Activated naive CD4-positive, alpha-beta T cell treated with anti-CD3 and anti-CD28 coated beads, Interleukin-2, amount 50 U/mL, for 16 hours (primary cell): ENCODE measurements around the gene GRB10.

Experiments
- DNase-seq: peaks from one replicate; pipeline ENCODE4 v3.0.0-alpha.2; 2020

The GRB10 gene

DNA sequence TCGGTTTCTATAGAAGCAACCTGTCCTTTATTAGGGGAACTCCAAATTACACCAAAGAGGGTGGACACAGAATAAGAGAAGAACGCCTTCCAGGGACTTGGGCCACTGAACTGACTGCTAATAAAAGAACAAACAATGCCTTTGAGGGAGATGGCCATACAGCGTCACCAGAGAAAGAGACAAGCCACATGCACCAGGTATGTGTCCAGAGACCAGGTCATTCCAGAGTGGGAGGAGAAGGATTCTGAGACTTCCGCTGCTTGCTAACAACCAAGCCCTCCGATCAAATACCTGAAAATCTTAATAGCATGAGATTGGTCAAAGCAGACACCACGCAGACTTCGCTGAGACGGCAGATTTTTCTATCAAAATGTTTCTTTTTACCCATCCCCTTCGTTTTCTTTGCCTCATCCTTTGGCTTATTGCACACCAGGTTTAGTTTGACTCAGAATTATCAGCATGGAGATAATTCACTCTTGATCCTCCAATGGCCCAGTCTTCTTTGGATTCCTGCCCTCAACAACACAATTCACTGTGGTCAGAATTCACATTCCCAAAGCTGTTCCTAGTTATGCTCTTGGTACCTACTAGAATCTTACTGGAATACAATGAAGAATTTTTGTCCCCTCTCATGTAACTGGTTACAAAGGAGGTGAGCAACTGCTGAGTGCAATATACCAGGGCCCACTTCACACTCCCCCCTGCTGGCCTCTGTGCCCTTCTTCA is 130.1 kb downstream of the GRB10 start:
- no peak for DNase-seq

DNA sequence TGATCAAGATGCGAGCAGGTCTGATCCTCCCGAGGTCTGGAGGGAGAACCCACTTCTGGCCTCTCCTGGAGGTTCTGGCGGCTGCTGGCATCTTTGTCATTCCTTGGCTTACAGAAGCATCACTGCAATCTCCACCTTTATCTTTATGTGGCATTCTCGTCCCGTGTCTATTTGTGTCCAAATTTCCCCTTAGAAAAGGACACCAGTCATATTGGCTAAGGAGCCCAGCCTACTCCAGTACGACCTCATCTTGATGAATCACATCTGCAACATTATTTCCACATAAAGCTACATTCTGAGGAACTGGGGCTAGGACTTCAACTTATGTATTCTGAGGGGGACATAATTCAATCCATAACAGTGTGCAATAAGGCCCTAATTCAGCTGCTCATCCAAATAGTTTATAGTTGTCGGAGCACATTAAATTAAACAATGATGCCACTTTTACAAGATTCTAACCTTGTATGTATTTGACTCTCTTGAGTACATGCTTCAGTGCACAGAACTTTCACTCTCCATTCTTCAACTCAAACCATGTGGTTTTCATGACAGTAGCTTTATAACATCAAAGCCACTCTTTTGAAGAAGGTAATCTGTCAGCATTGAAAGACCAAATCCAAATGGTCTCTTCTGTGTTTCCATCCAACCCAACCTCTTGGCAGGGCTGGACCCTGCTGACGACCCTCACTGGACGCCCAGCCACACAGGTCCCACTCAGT is 131.3 kb downstream of the GRB10 start:
- DNase-seq = no peak

DNA sequence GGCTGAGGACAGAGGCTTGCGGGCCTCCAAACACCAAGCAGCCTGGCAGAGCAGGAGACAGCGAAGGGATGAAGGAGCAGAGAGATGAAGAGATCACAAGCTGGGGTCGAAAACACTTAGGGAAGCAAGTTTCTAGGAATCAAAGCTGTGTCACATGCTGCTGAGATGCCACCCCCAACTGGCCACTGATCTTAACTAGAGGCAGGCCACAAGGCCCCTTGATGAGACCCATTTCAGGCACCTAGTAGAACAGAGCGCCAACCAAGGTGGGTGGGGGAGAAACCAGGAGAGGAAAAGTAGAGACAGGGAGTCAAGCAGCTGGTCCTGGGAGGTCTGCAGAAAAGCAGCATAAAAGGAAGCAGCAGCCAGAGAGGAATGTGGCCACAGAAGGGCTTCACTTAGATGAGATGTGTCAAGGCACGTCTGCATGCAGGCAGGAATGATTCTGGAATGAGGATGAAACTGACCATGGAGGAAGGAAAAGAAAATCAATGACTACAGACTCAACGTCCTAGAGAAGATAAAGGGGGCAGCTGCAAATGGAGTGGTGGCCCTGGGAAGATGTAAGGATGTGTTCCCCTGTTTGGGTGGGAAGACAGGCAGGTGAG is 132.5 kb downstream of the GRB10 start:
- no peak for DNase-seq

DNA sequence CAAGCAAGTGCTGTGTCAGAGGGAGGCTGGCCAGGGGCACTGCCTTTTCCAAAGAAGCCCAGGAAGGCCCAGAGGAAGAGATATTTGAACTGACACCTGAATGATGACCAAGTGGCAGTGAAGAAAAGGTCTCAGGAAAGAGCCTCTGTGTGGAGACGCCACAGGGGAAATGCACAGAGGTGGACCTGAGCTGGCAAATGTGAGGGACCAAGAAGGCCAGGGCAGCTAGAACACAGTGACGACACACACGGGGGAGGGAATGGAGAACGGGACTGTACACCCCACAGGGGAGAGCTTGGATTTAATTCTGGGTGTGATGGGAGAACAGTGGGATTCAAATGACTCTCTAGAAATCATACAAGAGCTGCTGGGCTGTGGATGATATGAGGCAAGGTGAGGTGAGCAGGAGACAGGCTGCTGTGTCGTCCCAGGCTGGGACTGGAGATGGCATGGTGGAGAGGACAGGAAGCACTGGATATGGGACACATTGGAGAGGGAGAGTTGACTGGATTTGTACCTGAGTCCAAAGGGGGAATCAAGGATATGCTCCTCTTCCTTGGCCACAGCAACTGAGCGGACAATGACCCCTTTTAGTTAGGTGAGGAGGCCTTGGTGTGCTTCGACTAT is 133.3 kb downstream of the GRB10 start:
- DNase-seq = no peak

DNA sequence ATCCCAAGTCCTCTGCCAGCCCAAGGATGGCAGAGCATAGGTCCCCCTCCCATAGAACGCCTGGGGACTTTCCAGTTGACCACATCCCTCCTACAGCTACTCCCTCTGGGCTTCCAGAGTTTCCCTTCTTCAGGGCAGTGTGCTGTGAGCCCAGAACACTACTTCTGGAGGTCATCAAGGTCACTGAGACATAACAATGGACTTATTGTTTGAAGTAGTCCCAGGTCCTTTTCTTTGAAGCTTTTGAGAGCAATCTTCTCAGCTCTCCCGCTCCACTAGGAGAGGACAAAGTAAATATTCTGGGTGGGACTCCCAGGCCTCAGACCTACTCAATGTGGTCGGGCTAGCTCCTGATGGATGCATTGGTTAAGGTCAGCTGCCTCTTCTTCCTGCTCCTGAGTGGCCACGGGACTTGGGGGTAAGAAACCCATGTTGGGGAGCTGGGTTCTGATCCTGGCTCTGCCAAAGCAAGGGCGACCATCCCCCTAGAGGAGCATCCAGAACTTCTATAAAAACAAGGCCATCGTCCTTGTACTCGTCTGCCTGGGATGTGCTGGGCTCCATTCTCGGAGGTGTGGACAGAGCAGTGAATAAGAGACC is 134.0 kb downstream of the GRB10 start:
- DNase-seq = no peak

DNA sequence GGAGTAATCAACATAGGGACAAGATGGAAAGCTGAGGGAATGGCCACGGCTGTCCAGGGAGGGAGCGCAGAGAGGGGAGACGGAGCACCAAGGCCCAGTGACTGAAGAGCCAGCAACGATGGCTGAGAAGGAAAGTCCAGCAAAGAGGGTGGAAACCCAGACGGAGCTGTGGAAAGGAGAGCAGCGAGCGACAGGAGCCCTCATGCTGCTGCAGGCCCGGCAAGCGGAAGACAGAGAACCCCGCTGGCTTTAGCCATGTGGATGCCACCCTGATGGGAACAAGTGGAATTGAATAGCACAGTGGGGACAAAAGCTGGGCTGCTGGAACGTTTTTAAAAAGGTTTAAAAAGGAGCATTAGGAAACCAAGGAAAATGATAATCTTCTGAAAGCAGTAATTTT is 134.6 kb downstream of the GRB10 start:
- DNase-seq = no peak

DNA sequence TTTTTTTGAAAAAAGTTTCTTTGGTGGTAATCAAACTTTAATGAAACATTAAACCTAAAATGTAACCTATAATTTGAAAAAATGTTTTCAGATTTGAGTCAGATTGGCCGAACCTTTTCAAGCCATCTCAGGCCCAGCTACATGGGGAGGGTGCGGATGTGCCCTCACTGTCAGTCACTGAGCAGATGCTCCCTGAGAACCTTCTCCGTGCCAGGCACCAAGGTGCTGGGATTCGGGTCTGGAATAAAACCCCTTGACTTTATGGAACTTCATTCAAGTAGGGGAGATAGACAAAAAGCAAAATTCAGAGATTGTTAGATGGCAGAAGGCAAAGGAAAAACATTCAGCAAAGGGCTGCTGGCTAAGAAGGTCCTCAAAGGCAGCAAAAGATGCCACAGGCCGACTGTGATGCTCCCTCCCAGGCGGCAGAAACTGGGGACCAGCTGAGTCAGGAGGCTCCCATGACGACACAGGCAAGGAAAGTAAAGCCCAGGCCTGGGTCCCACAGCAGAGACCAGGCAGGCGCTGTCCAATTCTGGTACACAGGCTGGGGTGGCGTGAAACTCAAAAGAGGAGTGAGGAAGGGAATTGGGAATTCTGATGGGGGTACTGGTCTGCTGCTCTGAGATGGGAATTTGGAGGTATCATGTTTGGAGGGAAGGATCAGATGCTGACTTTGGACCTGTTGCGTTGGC is 135.3 kb downstream of the GRB10 start:
- DNase-seq = no peak

DNA sequence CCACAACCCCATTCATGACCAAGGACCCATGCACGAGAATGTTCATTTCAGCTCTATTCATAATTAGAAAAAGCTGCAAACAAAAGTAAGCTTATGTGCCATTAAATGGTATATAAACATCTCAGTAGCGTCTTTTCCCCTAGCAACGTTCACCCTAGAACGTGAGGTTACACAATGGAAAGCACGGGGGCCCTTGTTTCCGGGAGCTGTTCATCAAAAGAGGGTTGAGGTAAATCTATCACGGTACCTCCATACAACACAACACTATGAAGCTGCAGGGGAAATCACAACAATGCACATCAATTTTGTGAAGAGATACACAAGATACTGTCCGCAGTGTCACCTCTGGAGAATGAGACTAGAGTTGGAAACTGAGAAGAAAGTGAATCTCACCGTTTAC is 136.6 kb downstream of the GRB10 start:
- no peak for DNase-seq

DNA sequence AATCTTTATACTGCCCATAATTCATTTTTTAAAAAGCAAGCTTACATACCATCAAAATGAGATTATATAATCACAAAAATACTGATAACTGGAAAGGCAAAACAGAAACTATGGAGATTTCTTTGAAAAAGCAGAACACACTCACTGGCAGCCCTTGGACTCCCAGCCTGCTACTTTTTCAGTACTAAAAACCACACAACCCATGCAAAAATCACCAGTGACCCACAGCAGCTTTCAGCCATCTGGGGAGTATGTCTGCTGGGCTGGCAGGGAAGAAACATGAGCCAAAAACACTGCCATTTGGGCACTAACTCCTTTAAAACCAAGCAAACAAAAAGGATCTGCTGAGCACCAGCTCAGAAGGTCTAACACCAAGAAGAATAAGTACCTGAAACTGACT is 137.5 kb downstream of the GRB10 start:
- DNase-seq = no peak

DNA sequence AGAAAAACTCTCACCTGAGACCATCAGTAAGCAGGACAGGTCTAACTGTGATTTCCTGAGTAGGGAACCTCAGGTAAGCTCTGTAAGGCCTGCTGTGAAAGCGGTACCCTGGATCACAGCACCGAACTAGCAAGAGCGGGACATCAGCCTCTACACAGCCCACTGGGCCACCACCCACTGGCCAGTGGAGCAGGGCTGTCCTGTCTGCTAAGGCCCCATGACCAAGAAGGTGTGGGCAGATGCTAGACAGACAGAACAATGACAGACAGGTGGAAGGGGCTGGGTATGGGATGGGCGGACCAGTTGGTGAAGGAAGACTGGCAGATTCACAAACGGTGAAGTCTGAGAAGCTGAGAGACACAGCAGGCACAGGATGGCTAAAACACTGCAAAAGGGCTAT is 138.1 kb downstream of the GRB10 start:
- no peak for DNase-seq

DNA sequence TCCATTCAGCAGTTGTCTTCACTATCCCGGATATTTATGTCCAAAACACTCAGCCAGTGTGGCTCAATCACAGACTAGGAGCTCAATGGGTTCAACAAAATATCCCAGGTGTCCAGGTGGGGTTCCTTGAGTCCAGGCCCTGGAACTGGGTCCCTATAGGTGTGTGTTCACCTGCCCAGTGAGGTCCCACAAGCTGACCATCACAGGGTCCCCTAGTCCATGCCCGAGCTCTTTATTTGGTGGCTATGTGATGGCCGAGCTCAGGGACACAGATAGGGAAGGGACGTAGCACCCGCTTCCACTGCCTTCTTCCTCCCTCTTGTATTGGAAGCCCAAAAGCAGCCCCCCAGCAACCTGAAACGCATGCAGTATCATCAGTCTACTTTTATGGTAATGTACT is 138.6 kb downstream of the GRB10 start:
- no peak for DNase-seq

DNA sequence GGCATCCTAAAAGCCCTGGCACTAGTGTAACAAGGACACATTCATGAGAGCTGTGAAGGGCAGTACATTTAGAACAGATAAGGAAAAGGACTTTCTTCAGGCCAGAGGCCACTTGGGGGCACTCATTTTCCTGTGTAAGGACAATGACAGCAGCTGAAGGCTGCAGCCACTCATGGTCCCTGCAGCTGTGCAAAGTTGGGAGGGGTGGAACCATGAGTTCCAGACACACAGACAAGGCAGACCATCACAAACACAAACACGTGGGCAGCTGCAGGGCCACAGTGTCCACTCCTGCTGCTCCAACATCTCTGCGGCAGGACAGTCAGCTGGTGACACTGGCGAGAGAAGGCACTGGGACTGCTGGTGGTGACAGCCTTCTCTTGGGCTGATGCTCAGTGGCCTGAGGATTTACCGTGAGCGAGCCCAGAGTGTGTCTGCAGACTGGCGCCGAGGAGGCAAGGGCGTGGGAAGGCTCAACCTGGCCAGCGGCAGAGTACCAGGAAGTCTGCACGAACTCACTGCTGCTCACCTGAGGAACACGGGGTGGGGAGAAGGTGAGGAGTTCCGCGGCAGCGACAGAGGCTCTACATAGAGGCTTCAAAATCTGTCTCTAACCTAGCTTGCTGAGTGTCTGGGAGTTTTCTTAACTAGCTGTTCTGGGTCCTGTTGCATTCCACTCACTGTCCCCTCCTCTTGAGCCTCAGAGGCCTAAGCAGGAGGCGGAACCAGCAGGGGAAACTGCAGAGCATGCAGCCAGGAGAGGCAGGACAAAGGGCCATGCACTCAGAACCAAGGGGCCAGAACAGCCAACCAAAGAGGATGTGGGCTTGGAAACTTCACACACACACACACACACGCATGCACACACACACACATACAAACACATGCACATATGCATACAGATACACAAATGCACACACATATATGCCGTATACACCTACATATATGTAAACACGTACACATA is 141.0 kb downstream of the GRB10 start:
- DNase-seq = no peak

DNA sequence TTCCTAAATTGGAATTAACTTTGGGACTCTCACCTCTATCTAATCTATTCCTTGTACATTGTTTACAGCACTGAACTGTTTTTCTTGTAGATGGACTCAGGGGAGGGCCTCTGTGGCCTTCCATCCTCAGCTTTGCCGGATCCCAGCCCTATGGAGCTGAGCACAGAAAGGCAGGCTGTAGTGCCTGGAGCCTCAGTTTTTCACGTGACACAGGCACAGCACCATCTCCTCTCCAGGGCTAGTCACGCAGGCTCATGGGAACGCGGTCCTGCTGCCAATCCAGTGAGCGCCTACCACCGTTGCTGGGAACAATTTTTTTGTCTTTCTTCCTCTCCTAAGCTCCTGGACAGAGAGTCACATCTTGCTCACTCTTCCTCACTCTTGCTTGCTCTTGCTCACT is 141.9 kb downstream of the GRB10 start:
- no peak for DNase-seq

DNA sequence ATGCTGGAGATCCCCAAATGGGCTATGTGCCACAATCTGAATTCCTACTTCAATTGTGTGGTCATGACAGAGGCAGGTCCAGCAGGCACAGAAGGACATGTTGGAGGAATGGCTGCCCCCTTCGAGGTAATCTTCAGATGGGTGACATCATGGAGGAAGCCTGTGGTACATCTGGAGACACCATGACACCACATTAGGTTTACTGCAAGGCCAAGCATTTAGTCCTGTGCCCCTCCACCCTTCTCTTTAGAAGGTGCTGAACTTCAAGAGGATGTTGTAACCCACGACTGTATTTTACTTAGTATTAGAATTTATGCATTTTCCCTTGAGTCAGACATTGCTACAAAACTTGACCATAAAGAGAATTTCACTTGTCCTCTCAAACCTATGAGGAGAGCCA is 142.4 kb downstream of the GRB10 start:
- DNase-seq = no peak

DNA sequence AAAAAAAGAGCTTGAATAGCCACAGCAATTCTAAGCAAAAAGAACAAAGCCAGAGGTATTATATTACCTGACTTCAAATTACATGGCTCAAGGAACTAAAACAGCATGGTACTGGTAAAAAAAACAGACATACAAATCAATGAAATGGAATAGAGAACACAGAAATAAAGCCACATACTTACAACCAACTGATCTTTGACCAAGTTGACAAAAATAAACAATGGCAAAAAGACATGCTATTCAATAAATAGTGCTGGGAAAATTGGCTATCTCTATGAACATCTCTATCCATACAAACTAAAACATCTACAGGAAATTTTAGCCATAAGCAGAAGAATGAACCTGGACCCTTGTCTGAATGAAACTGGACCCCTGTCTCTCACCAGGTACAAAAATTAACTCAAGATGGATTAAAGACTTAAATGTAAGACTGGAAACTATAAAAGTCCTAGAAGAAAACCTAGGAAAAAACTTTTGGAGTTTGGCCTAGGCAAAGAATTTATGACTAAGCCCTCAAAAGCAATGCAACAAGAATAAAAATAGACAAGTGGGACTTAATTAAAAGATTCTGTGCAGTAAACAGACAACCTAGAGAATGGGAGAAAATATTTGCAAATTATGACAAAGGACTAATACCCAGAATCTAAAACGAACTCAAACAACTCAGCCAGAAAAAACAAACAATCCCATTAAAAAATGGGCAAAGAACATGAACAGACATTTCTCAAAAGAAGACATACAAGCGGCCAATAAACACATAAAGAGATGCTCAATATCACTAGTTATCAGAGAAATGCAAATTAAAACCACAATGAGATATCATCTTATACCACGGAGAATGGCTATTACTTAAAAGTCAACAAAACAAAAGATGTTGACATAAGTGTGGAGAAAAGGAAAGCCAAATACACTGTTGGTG is 144.7 kb downstream of the GRB10 start:
- DNase-seq = no peak

DNA sequence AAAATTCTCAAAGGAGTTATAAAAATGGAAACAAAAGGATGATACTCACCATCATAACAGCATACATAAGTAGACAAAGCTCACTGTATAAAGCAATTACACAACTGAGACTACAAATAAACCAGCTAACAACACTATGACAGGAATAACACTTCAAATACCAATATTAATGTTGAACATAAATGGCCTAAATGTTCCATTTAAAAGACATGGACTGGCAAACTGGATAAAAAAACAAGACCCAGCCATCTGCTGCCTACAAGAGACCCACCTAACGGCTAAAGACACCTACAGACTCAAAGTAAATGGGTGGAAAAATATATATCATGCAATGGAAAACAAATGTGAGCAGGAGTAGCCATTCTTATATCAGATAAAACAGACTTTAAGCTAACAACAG is 148.3 kb downstream of the GRB10 start:
- no peak for DNase-seq

DNA sequence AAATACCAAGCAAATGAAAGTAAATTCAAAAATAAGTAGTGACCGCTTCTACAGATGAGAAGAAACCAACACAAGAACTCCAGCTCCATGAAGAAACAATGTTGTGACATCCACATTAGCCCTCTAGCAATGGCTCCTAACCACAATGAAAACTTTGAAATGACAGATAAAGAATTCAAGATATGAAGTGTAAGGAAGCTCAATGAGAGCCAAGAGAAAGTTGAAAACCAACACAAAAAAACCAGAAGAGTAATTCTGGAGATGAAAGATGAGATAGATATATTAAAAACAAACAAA is 149.3 kb downstream of the GRB10 start:
- DNase-seq = no peak

DNA sequence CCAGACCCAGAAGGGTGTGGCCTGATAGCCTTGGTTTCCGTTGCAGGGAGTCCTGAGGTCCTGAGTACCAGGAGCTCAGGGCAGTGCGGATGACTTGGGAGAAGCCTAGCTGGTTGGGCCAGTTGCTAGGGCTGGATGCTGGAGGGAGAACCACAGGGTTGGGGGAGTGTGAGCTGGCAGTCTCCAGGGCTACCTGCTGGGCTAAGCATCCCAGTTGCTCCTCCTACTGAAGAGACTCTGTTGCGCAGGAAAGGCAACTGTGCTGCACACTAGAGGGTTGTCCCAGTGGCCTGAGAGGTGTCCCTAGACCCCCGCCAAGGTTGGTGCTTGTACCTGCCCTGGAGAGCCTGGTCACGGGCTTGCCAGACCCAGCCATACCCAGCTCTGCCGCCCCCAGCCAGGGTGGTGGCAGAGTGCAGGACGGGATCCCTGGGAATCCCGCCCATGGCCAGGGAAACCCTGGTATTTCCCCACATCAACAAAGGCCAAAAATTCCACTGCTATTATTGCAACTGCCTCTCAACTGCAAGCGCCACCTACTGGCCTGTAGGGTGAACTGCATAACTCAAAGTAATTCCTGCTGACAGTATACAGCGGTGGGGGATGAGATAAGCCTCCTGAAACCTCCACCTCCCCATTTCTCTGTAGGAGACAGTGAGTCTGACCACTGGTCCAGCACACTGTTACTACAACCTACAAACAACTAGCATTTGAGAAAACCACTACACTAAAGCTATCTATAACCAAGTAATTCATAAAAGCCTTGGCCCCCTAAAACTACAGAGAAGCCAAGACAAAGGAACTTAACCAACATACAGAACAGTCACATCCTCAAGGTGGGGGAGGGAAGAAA is 149.9 kb downstream of the GRB10 start:
- peak; percentile 52 for DNase-seq

DNA sequence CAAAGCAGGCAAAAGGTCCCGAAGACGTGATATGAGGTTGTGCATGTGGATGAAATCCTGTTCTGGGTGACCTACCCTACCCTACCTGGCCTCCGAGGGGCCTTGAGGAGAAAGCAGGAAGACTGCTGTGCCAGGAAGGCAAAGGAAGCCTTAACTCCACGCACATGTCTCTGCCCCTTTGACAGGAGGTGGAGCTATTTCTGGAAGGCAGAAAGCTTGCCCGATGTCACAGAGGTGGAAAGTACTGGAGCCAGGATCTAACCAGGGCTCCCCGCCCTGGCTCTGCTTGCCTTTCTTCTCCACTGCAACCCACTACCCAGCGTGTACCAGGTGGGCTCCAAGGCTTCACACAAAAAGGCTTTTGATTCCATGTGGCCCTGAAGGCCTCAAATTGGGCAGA is 151.1 kb downstream of the GRB10 start:
- DNase-seq = no peak

DNA sequence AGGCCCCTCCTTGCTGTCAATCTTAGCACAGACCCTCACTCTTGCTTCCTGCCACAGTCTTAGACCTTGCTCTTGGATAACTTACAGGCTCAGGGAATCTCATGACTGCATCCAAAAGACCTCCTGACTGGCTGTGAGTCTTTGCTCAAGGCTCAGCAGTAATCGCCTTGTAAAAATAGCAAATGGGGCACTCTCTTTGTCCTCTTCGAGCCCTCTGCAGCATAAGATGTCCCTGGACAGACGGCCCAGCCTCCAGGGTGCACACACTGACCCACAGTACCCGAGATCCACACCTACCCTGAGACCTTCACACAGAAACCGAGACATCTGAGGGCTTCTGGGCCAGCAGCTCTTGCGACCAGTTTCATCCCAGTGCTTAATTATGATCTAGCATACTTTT is 151.6 kb downstream of the GRB10 start:
- DNase-seq = no peak
